ENCODE results near the gene PPP1R9A.

PPP1R9A gene

DNA sequence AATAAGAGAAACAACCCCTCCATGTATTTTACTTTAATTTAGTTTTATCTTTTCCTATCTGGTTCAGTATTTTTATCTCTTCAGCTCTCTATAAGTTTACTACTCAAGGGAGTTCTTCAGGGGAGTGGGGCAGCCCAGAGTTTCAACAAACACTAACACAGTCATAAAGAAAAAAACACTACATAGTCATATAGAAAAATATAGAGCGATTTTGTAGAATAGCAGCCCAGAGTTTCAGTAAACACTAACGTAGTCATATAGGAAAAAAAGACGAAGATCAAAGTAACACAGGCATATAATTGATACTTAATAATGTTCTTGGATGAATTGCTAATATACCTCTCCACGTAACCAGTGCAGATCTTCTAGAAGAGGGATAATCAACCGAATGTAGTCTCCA is 362.2 kb downstream of the PPP1R9A start:
- DNase-seq: no peak

DNA sequence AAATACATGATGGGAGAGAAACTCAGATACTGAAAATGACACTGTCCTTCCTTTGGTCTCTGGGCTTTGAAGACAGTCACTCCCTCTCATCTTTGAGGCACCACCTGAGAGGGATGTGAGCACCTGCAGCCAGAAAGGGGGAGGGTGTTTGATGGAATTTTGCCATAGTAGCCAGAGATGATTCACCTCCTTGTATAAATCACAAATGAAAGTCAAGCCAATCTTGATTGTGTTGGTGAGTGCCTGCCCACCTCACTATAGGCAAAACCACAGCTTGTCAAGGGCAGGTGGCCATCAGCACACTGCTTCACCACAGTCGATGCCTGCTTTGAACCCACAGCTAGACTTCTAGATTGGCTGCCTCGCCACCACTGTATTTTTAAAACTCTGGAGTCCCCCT is 368.7 kb downstream of the PPP1R9A start:
- DNase-seq: no peak

GRCh38 chr7:95279417-95279816 is 372.0 kb downstream of the PPP1R9A start:
- no peak for DNase-seq

- DNase-seq: no peak
Observed at GRCh38 chr7:95286096-95286495, 378.7 kb downstream of the PPP1R9A start.

DNA sequence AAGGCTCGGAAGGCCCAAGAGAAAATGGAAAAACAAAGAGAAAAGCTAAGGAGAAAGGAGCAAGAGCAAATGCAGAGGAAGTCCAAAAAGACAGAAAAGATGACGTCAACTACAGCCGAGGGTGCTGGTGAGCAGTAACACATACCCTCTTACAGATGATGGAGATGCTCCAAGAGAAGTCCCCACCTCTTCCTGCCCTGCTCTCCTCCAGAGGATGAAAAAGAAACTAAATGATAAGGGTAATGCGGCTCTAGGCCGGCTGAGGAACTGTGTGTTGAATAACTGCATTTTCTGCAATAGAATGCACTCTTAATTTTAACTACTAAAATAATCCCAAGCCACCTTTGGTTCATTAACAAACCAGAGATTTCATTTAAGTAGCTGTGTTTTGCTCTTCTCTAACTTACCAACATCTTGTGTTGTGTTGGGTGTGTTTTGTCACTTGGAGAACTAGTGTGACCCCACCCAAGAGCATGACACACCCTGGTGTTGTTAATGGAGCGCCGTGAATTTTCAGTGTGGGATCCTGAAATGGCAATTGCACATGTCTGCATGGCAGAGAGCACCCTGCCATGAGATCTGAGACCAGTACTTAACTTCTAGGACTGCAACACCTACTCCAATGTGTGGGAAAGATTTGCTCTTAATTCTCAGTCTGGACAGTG is 382.9 kb downstream of the PPP1R9A start:
- DNase-seq: no peak

- DNase-seq: no peak
Observed at GRCh38 chr7:95295397-95295796, 388.0 kb downstream of the PPP1R9A start.

- no peak for DNase-seq
Observed at GRCh38 chr7:95296456-95296855, 389.1 kb downstream of the PPP1R9A start.

DNA sequence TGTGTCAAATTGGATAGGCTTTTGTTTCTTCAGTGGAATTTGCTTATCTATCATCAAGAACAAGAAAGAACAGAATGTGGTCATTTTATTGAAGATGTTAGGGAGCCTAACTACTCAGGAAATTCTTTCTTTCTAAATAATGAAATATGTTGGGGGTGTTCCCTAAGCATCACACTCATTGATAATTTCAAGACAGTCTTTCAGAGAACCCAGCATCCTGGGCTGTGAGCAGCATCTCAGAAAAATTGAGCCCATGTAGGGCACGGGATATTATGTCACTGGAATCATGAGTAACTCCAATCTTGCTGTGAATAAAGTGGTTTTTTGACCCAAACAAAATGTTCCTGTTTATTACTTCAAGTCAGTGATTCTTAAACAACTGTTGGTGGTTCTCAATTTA is 389.6 kb downstream of the PPP1R9A start:
- no peak for DNase-seq

DNA sequence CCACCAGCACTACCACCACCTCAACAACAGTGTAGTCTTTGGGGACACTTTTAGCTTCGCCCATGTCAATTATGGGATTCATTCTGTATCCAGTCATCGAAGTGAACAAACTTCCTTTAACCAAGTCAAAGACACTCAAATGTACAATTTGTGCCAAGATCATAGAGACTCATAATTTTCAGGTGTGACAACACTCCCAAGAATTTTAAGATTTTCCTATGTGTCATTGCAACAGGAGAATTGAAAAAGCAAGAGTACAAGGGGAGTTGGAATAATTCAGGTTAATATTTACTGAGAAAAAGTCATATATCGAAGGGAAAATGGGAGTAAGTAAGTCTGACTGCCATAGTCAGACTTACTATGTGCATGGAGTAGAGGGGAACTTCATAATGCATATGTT is 390.7 kb downstream of the PPP1R9A start:
- no peak for DNase-seq

GRCh38 chr7:95303013-95303905 is 395.9 kb downstream of the PPP1R9A start:
- DNase-seq: no peak

DNA sequence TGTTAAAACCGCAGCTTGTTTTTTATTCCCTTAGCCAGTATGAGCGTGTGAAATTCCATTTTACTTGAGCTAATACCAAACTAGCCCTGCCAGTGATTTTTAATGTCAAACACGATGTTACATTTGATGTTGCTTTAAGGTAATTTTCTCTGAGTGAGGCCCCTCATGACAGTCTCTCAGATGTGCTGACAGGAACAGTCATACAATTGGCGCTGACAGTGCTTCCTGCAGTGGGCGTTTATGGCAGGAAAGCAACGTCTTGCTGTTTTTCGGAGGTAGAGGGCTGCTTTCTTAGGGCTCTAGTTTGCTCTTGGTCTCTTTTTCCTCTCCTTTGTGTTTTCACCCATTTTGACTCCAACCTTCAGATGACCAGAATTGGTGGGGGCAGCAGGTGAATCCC is 397.6 kb downstream of the PPP1R9A start:
- DNase-seq: no peak

DNA sequence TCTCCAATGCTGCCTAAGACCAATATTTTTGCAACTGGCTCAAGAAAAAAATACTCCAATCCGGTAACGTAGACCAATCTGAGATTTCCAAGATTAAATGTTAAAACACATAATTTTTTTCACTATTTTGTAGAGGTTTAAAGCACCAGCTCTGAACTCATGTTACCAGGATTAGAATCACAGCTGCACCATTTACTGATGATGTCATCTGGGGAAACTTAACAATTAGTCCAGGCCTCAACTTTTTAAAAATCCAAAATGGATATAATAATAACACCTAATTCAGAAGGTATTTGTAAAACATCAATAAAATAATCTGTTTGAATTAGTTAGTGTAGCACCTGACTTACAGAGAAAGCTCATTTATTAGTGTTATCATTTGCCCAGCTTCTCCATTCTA is 402.6 kb downstream of the PPP1R9A start:
- no peak for DNase-seq

DNA sequence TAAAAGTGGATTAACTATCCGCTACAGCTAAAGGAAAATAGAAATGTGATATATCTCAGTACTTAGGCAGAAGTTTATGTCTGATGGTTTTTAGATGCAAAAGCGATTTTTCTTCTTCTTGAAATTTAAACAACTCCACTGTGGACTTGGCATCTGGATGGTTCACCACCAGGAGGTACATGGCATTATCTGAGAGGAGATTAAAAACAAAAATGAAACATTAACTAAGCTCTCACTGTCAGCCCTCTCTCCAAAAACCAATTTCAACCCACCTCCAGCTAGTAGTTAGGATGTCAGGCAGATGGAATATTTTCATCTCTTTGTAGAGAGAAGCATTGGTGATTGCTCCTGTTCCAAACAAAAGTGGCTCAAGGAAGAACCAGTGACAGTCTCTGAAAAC is 404.0 kb downstream of the PPP1R9A start:
- no peak for DNase-seq

DNA sequence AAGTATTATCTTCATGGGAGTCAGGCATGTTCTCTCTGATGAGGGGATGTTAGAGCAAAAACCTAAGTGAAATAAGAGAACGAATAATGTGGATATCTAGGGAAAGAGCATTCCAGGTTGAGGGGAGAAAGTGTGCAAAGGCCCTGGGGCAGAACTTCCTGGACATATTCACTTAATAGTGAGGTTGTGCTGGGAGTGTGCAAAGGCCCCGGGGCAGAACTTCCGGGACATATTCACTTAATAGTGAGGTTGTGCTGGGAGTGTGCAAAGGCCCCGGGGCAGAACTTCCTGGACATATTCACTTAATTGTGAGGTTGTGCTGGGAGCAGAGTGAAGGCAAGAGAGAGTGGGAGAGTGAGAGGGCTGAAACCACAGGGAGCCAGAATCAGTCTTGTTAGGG is 405.2 kb downstream of the PPP1R9A start:
- no peak for DNase-seq

DNA sequence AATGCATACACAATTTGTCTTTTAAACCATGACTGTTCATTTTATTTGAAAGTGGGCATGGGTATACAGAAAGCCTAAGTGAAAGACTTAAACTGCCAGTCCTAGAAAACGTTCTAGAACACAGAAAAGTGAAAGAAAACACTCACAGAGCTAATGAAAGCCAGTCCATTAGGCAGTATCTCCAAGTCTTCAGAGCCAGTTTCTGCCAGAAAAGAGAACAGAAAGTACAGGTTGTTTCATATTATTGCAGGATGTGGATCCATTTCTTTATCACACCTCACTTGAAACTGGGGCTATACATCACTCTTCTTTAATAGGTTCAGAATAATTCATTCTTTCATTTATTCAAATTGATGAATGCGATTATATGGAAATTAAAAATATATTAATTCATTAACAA is 409.2 kb downstream of the PPP1R9A start:
- no peak for DNase-seq

DNA sequence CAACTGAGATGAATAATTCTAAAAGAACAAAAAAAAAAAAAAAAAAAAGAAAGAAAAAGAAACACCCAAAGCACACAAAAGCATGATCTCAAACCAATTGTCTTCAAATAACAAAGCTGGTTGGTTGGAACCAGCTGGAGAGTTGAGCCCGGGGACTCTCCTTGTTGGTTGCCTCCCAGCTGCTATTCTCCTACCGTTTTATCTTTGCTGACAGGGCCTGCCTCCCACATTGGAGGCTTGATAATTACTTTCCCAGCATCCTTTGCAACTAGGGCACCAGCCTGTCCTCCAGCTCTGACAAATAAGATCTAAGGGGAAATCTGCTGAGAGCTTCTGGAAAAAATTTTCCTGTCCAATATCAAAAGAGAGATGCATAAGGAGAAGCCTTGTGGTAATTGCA is 410.2 kb downstream of the PPP1R9A start:
- no peak for DNase-seq

GRCh38 chr7:95317966-95318365 is 410.6 kb downstream of the PPP1R9A start:
- DNase-seq: no peak

DNA sequence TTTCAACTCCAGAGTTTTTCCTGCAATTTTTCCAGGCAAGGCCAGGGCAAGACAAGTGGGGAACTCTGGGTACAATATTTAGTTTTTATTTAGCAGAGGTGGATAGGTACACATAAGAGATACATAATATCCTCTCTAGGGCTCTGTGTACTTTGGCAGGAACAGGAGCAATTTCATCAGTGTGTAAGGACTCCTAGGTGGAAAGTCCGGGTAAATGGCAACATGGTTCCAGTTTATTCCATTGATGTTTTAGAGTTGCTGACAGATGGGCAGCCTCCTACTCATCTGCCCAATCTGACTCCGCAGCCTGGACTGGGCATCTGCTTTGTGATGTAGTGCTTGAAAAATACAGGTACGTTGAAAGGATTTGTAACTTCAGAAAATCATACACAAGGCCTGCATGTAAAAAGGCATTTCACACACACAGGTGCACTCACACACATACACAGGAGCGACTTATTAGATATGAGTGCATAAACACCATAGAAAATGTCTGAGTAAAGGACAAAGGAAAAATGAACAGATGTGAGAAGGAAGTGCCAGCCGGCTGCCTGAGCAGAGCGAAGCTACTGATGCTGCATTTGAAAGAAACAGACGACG is 411.2 kb downstream of the PPP1R9A start:
- DNase-seq: no peak

GRCh38 chr7:95319570-95319969 is 412.2 kb downstream of the PPP1R9A start:
- no peak for DNase-seq

GRCh38 chr7:95320651-95321050 is 413.3 kb downstream of the PPP1R9A start:
- no peak for DNase-seq

- DNase-seq: no peak
Observed at GRCh38 chr7:95321720-95322119, 414.3 kb downstream of the PPP1R9A start.

DNA sequence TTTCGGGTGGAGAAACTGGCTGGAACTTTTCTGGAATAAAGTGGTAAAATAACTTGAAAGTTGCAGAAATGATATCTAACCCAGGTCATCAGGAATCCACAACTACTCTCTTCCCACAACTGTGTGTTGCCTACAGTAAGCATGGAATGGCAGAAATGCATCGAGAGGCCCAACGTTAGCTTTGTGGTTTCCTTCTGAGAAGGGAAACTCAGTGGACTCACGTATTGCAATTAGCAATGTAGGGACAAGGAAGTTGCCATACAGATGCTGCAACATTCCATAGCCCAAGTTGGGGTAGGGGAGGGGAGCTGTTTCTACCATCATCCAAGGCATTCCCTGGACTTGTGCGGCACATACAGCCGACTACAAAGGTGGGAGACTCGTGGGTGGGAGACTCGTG is 415.0 kb downstream of the PPP1R9A start:
- no peak for DNase-seq

GRCh38 chr7:95322854-95323253 is 415.5 kb downstream of the PPP1R9A start:
- DNase-seq: no peak

Measured in midbrain (tissue), 1 donor.